ENCODE results near the gene SAMSN1. TPM values are rescaled to one million over a fixed set of nuclear protein-coding genes. Genes with fewer than 3 reads are reported as not detected.

The SAMSN1 gene
- total and polyA plus RNA-seq, 2 experiments from 2014 or later: 3.2 to 5.4 TPM

DNA sequence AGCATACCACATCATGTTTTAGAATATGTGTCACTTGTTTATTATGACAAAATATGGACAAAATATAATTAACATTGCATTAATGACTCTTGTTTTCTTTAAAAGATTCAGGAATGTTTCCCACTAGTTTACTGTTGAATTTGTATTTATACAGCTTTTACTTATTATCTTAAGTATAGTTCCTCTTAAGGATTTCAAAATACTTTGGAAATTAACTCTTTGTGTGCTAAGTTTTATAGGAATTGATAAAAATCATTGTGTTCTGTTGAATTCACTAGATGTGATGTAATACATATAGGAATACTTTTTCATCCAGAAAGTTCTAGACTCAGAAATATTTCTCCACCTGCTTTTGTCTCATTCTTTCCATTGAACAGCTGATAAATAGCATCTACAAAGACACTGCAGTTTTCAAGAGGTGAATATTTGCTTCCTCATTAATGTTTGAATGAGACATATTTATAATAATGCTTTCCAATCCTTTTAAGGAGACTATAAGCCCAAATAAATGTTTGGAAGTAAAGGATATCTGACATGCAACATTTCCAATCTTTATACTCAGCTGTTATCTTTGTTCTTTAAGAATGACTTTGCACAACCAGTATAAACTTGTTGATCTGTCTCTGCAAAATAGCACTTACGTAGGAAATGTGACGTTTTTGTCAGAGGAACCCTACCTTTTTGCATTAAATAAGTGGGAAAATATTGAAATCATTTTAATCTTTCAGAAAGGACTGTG, 38.4 kb upstream of the SAMSN1 start:
- ATAC-seq (no peak), DNase-seq (ENCODE audit: low spot score) (no peak)
- Mint-ChIP-seq H3K9me3 (no peaks in the 10 kb centered on the region), H3K27me3 (ENCODE audit: insufficient read depth, low read depth, poor library complexity) (no peaks in the 10 kb centered on the region), H3K4me1 (no peaks in the 10 kb centered on the region), H3K36me3 (ENCODE audit: low read depth) (0 out of 3 replicates have a peak, but pooled peaks cover 3% of the 10 kb centered on the region), H3K27ac (no peak overlapping the region), H3K4me3 (no peak overlapping the region)
- H3K27me3 ChIP-seq (ENCODE audit: insufficient read depth): no peaks in the 10 kb centered on the region
- H3K79me2 ChIP-seq (replicated peaks; ENCODE audit: insufficient read depth): no peaks in the 10 kb centered on the region
- 0 out of 2 replicates have a peak overlapping the region, but pooled peaks have one; percentile 30 for H2AFZ ChIP-seq
- no peak overlapping the region for H3K4me2 ChIP-seq
- H4K20me1 ChIP-seq (replicated peaks; ENCODE audit: insufficient read depth): no peaks in the 10 kb centered on the region
- H3K36me3 ChIP-seq (ENCODE audit: insufficient read depth): no peaks in the 10 kb centered on the region
- H3K4me3 ChIP-seq: no peak overlapping the region
- H3K4me1 ChIP-seq (ENCODE audit: insufficient read depth): no peaks in the 10 kb centered on the region
- H3K9me2 ChIP-seq (ENCODE audit: insufficient read depth): no peaks in the 10 kb centered on the region
- no peaks in the 10 kb centered on the region for H3F3A ChIP-seq (replicated peaks; ENCODE audit: low read depth)
- TF ChIP-seq STAT1 (IDR thresholded peaks at IDR 0.05; ENCODE audit: unreplicated experiment): no peak
- TF ChIP-seq EZH2 (IDR thresholded peaks at IDR 0.05; ENCODE audit: low read depth, unreplicated experiment): no peak
- no peak for TF ChIP-seq ZNF462 (CRISPR knock-in tag; IDR thresholded peaks at IDR 0.05)
- TF ChIP-seq ETS1 (IDR thresholded peaks at IDR 0.05): no peak
- TF ChIP-seq, protein P1, sequence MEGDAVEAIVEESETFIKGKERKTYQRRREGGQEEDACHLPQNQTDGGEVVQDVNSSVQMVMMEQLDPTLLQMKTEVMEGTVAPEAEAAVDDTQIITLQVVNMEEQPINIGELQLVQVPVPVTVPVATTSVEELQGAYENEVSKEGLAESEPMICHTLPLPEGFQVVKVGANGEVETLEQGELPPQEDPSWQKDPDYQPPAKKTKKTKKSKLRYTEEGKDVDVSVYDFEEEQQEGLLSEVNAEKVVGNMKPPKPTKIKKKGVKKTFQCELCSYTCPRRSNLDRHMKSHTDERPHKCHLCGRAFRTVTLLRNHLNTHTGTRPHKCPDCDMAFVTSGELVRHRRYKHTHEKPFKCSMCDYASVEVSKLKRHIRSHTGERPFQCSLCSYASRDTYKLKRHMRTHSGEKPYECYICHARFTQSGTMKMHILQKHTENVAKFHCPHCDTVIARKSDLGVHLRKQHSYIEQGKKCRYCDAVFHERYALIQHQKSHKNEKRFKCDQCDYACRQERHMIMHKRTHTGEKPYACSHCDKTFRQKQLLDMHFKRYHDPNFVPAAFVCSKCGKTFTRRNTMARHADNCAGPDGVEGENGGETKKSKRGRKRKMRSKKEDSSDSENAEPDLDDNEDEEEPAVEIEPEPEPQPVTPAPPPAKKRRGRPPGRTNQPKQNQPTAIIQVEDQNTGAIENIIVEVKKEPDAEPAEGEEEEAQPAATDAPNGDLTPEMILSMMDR (conservative IDR thresholded peaks at IDR 0.05; ENCODE audit: low read depth in 2 of 2): no peak
- no peak for TF ChIP-seq ZNF114 (CRISPR knock-in tag; IDR thresholded peaks at IDR 0.05)
- no peak for TF ChIP-seq JUNB (IDR thresholded peaks at IDR 0.05; ENCODE audit: unreplicated experiment)
- TF ChIP-seq POLR2AphosphoS5 (IDR thresholded peaks at IDR 0.05; ENCODE audit: low read depth): no peak
- TF ChIP-seq NANOG (IDR thresholded peaks at IDR 0.05; ENCODE audit: borderline replicate concordance): no peak
- no peak overlapping the region for H3K27ac ChIP-seq (ENCODE audit: low read depth)
